Measurements from ENCODE around the gene LRRC1.
"Not testable (repeated sequence)": the region's sequence is repeated elsewhere in the genome, so short reads cannot be mapped to it uniquely, and the experiment has no call there.

LRRC1 gene

DNA sequence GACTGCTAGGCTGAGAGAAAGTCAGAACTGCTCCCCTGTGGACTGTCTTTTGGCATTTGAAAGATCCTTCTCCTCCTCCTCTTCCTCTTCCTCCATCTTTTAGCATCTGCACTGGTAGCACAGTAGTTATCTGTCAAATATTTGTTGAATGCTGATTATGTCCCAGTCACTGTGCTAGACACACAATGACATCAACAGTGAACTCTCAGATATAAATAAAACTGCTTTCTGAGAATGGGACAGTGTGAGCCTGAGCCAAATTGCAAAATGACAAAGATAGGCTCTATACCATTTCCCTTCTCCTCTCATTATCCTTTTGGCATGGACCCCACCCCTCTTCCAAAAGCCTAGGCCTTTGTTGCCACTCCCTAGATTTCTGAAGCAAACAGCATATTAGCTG is 27.9 kb upstream of the LRRC1 start:
- Histone ChIP-seq H3K79me2 (ENCODE audit: control insufficient read depth, insufficient read depth, low read length, unreplicated experiment) (no peaks in the 10 kb centered on the region), H3K4me1 (ENCODE audit: control insufficient read depth, insufficient read depth, low read length, unreplicated experiment) (no peaks in the 10 kb centered on the region), H2AFZ (ENCODE audit: low read length, unreplicated experiment) (no peak overlapping the region), H3K27me3 (ENCODE audit: insufficient read depth, low read length) (no peaks in the 10 kb centered on the region), H3K27ac (ENCODE audit: low read depth, low read length) (no peak overlapping the region), H3K36me3 (ENCODE audit: insufficient read depth, low read length) (no peaks in the 10 kb centered on the region), H3K4me3 (ENCODE audit: low read depth, low read length) (no peak overlapping the region)

DNA sequence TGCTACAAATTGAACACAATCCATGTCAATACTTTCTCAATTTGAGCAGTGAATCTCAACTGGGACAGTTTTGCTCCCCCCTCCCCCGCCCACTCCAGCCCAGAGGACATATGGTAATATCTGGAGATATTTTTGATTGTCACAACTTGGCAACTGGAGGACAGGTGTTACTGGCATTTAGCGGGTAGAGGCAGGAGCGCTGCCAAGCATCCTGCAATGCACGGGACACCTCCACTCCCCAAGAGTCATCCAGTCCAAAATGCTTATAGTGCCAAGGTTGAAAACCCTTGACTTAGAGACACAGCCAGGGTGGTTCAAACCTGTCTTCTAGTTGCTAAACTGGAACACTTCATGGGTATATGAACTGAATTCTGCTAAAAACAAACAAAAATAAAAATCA is 26.9 kb upstream of the LRRC1 start:
- H3K27me3 ChIP-seq (ENCODE audit: insufficient read depth, low read length): no peaks in the 10 kb centered on the region
- no peak overlapping the region for H3K27ac ChIP-seq (ENCODE audit: low read depth, low read length)
- H3K79me2 ChIP-seq (ENCODE audit: control insufficient read depth, insufficient read depth, low read length, unreplicated experiment): no peaks in the 10 kb centered on the region
- no peaks in the 10 kb centered on the region for H3K4me1 ChIP-seq (ENCODE audit: control insufficient read depth, insufficient read depth, low read length, unreplicated experiment)
- H3K4me3 ChIP-seq (ENCODE audit: low read depth, low read length): no peak overlapping the region
- no peaks in the 10 kb centered on the region for H3K36me3 ChIP-seq (ENCODE audit: insufficient read depth, low read length)
- H2AFZ ChIP-seq (ENCODE audit: low read length, unreplicated experiment): no peak overlapping the region

DNA sequence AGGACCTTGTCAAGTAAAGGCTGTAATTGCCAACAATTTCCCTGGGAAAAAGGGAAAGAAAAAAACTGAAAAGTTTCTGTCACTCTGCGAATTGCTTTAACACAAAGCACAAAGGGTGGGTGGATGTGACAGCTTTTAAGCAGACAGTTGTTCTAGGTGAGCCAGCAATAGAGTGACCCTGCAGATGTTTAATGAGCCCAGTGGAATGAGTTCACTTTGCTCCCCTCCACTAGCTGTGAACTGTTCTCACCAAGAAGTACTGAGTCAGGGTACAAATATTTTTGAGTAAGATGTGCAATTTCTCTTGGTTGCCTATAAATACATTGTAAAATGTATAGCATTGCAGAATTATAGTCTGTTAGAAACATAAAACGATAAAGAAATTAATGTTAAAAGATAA is 26.2 kb upstream of the LRRC1 start:
- Histone ChIP-seq H3K27ac (ENCODE audit: low read depth, low read length) (no peak overlapping the region), H3K79me2 (ENCODE audit: control insufficient read depth, insufficient read depth, low read length, unreplicated experiment) (no peaks in the 10 kb centered on the region), H3K27me3 (ENCODE audit: insufficient read depth, low read length) (no peaks in the 10 kb centered on the region), H3K4me1 (ENCODE audit: control insufficient read depth, insufficient read depth, low read length, unreplicated experiment) (no peaks in the 10 kb centered on the region), H2AFZ (ENCODE audit: low read length, unreplicated experiment) (no peak overlapping the region), H3K36me3 (ENCODE audit: insufficient read depth, low read length) (no peaks in the 10 kb centered on the region), H3K4me3 (ENCODE audit: low read depth, low read length) (no peak overlapping the region)

DNA sequence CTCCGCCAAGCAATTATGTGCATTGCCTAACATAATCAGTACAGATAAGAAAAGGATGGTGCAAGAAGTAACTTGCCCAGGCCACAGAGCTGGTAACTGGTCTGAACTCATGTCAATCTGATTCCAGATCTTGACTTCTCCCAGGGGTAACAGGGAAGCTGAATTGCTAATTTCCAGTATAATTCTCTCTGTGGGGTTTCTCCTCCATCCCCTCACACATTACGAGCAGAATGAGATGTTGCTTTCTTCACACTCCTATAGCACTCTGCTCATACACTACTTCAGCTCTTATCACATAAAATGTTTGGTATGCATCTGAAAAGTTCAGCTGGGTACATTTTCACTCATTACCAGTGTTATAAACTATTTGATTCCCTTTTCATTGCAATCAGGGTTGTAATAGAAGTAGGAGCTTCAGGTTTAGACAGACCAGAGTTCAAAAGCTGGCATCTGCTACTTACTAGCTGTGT is 24.0 kb upstream of the LRRC1 start:
- H3K27ac ChIP-seq (ENCODE audit: low read depth, low read length): no peak overlapping the region
- H3K4me3 ChIP-seq (ENCODE audit: low read depth, low read length): no peak overlapping the region
- no peaks in the 10 kb centered on the region for H3K36me3 ChIP-seq (ENCODE audit: insufficient read depth, low read length)
- H3K4me1 ChIP-seq (ENCODE audit: control insufficient read depth, insufficient read depth, low read length, unreplicated experiment): no peaks in the 10 kb centered on the region
- H2AFZ ChIP-seq (ENCODE audit: low read length, unreplicated experiment): no peak overlapping the region
- H3K27me3 ChIP-seq (ENCODE audit: insufficient read depth, low read length): no peaks in the 10 kb centered on the region
- no peaks in the 10 kb centered on the region for H3K79me2 ChIP-seq (ENCODE audit: control insufficient read depth, insufficient read depth, low read length, unreplicated experiment)

DNA sequence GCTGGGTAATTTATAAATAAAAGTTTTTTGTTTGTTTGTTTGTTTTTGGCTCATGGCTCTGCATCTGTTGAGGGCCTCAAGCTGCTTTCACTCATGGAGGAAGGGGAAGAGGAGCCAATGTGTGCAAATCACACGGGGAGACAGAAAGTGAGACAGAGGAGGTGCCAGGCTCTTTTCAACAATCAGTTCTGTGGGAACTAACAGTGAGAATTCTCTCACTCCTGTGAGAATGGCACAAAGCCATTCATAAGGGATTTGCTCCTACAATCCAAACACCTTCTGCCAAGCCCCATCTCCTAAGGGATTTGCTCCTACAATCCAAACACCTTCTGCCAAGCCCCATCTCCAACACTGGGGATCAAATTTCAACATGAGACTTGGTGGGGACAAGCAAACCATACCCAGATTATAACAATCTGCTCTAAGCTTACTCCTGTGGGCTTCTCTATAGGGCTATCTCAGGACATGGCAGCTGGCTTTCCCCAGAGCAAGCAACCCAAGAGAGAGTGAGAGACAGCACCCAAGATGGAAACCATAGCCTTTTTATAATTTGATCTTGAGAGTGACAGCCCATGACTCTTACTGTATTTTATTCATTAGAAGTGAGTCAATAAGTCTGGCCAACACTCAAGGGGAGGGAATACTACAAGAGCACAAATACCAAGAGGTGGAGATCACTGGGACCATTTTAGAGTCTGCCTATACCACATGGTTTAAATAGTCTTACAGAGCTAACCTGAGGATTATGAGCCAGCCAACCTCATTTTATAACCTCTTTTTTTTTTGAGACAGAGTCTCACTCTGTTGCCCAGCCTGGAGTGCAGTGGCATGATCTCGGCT is 22.8 kb upstream of the LRRC1 start:
- Histone ChIP-seq H3K79me2 (ENCODE audit: control insufficient read depth, insufficient read depth, low read length, unreplicated experiment) (no peaks in the 10 kb centered on the region), H3K27me3 (ENCODE audit: insufficient read depth, low read length) (no peaks in the 10 kb centered on the region), H3K27ac (ENCODE audit: low read depth, low read length) (no peak overlapping the region)

DNA sequence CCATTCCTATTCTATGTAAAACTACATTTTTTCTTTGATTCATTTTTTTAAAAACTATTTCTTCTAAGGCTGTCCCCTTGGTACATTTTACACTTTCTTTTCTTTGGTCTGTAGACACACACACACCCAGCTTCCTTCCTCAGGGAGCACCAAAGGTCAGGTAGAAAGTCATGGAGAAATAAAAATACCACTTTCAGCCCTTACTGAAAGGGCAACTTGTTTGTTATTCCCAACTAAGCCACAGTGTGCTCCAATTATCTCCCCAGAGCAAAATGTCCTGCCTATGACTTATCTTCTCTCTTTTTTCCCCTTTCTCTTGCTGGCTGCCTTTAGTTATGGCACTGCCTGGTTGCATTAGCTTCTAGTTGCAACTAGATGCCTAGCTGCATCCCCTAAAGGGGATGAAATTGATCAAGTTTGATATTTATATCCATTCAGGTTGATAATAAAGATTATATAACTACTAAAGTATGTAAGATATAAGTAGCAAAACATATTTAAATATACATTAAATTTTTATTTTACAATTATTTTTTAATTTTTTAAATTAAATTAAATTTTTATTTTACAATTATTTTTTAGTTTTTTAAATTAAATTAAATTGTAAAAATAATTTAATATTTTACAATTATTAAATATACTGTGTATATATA is 21.6 kb upstream of the LRRC1 start:
- H3K27me3 ChIP-seq (ENCODE audit: insufficient read depth, low read length): no peaks in the 10 kb centered on the region

More for the DNA sequence above, 22.8 kb upstream of the LRRC1 start:
- H2AFZ ChIP-seq (ENCODE audit: low read length, unreplicated experiment): no peak overlapping the region
- no peak overlapping the region for H3K4me3 ChIP-seq (ENCODE audit: low read depth, low read length)
- no peaks in the 10 kb centered on the region for H3K36me3 ChIP-seq (ENCODE audit: insufficient read depth, low read length)
- H3K4me1 ChIP-seq (ENCODE audit: control insufficient read depth, insufficient read depth, low read length, unreplicated experiment): no peaks in the 10 kb centered on the region

DNA sequence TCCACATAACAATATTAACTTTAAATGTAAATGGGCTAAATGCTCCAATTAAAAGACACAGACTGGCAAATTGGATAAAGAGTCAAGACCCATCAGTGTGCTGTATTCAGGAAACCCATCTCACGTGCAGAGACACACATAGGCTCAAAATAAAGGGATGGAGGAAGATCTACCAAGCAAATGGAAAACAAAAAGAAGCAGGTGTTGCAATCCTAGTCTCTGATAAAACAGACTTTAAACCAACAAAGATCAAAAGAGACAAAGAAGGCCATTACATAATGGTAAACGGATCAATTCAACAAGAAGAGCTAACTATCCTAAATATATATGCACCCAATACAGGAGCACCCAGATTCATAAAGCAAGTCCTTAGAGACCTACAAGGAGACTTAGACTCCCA is 18.7 kb upstream of the LRRC1 start:
- not testable (repeated sequence) for H3K4me1 ChIP-seq (ENCODE audit: control insufficient read depth, insufficient read depth, low read length, unreplicated experiment); H2AFZ ChIP-seq (ENCODE audit: low read length, unreplicated experiment); H3K27ac ChIP-seq (ENCODE audit: low read depth, low read length); H3K79me2 ChIP-seq (ENCODE audit: control insufficient read depth, insufficient read depth, low read length, unreplicated experiment); H3K4me3 ChIP-seq (ENCODE audit: low read depth, low read length); H3K36me3 ChIP-seq (ENCODE audit: insufficient read depth, low read length); H3K27me3 ChIP-seq (ENCODE audit: insufficient read depth, low read length)

More for the DNA sequence above, 21.6 kb upstream of the LRRC1 start:
- H2AFZ ChIP-seq (ENCODE audit: low read length, unreplicated experiment): no peak overlapping the region
- no peak overlapping the region for H3K4me3 ChIP-seq (ENCODE audit: low read depth, low read length)
- no peaks in the 10 kb centered on the region for H3K36me3 ChIP-seq (ENCODE audit: insufficient read depth, low read length)
- H3K79me2 ChIP-seq (ENCODE audit: control insufficient read depth, insufficient read depth, low read length, unreplicated experiment): no peaks in the 10 kb centered on the region
- H3K27ac ChIP-seq (ENCODE audit: low read depth, low read length): no peak overlapping the region
- no peaks in the 10 kb centered on the region for H3K4me1 ChIP-seq (ENCODE audit: control insufficient read depth, insufficient read depth, low read length, unreplicated experiment)

DNA sequence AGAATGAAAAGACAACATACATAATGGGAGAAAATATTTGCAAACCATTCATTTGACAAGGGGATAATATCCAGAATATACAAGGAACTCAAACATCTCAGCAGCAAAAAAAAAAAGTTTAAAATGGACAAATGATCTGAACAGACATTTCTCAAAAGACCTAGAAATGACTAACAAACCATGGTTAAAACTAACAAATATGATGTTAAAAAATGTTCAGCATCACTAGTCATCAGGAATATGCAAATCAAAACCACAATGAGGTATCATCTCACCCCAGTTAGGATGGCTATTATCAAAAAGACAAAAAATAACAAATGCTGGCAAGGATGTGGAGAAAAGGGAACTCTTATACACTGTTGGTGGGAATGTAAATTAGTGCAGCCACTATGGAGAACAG is 9.8 kb upstream of the LRRC1 start:
- H2AFZ ChIP-seq (ENCODE audit: low read length, unreplicated experiment); H3K79me2 ChIP-seq (ENCODE audit: control insufficient read depth, insufficient read depth, low read length, unreplicated experiment); H3K4me1 ChIP-seq (ENCODE audit: control insufficient read depth, insufficient read depth, low read length, unreplicated experiment); H3K27me3 ChIP-seq (ENCODE audit: insufficient read depth, low read length); H3K36me3 ChIP-seq (ENCODE audit: insufficient read depth, low read length); H3K4me3 ChIP-seq (ENCODE audit: low read depth, low read length); H3K27ac ChIP-seq (ENCODE audit: low read depth, low read length): not testable (repeated sequence)

DNA sequence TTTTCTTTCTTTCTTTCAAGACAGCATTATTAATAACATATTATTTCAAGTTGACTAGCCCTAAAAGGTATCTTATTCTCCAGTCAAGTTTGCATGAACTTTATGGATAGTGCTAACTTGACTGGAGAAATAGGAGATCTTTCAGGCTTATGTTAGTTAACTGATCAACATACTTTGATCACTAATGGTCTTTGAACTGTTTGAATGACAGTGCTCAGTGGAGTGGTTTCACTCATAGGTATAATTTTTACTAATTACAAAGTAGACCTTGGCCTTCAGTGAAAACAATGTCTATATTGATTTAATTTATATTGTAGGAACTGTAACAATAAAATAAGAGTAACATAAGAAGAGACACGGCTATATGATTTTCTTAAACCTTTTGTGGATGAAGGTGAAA is 8.0 kb upstream of the LRRC1 start:
- Histone ChIP-seq H3K79me2 (ENCODE audit: control insufficient read depth, insufficient read depth, low read length, unreplicated experiment) (no peaks in the 10 kb centered on the region), H2AFZ (ENCODE audit: low read length, unreplicated experiment) (no peak overlapping the region), H3K4me1 (ENCODE audit: control insufficient read depth, insufficient read depth, low read length, unreplicated experiment) (no peaks in the 10 kb centered on the region), H3K4me3 (ENCODE audit: low read depth, low read length) (no peak overlapping the region), H3K27ac (ENCODE audit: low read depth, low read length) (no peak overlapping the region), H3K27me3 (ENCODE audit: insufficient read depth, low read length) (no peaks in the 10 kb centered on the region), H3K36me3 (ENCODE audit: insufficient read depth, low read length) (no peaks in the 10 kb centered on the region)

DNA sequence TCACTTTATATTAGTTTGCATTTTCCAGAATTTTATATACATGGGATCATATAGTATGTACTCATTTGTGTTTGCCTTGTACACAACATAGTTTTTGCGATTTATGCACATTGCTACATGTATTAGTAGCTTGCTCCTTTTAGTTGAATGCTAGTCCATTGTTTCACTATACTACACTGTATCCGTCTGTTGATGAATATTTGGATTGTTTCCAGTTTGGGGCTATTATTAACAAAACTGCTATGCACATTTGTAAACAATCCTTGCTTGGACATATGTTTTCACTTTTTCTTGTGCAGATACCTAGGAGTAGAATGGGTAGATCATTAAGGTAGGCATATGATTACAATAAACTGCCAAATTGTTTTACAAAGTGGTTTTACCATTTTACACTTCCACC is 3.9 kb upstream of the LRRC1 start:
- no peaks in the 10 kb centered on the region for H3K36me3 ChIP-seq (ENCODE audit: insufficient read depth, low read length)
- no peak overlapping the region for H2AFZ ChIP-seq (ENCODE audit: low read length, unreplicated experiment)
- no peak overlapping the region for H3K4me3 ChIP-seq (ENCODE audit: low read depth, low read length)
- no peaks in the 10 kb centered on the region for H3K79me2 ChIP-seq (ENCODE audit: control insufficient read depth, insufficient read depth, low read length, unreplicated experiment)
- H3K4me1 ChIP-seq (ENCODE audit: control insufficient read depth, insufficient read depth, low read length, unreplicated experiment): no peaks in the 10 kb centered on the region
- no peak overlapping the region for H3K27ac ChIP-seq (ENCODE audit: low read depth, low read length)
- H3K27me3 ChIP-seq (ENCODE audit: insufficient read depth, low read length): no peaks in the 10 kb centered on the region

DNA sequence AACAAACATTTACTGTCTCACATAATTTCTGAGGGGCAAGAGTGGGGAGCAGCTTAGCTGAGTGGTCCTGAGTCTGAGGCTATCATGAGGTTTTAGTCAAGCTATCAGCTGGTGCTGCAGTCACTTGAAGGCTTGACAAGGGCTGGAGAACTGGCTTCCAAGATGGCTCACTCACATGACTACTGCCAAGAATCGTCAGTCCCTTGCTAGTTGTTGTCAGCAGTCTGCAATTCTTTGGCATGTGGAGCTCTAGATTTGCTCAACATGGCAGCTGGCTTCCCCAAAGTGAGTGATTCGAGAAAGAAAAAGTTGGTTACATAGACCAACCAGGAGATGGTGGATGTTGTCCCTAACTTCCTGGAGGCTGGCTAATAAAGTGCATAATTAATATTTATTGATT is 2.8 kb upstream of the LRRC1 start:
- no peak overlapping the region for H3K4me3 ChIP-seq (ENCODE audit: low read depth, low read length)

More for the DNA sequence above, 2.8 kb upstream of the LRRC1 start:
- no peaks in the 10 kb centered on the region for H3K36me3 ChIP-seq (ENCODE audit: insufficient read depth, low read length)
- no peaks in the 10 kb centered on the region for H3K27me3 ChIP-seq (ENCODE audit: insufficient read depth, low read length)
- H3K27ac ChIP-seq (ENCODE audit: low read depth, low read length): no peak overlapping the region
- H2AFZ ChIP-seq (ENCODE audit: low read length, unreplicated experiment): no peak overlapping the region
- peaks cover 7% of the 10 kb centered on the region for H3K4me1 ChIP-seq (ENCODE audit: control insufficient read depth, insufficient read depth, low read length, unreplicated experiment)
- H3K79me2 ChIP-seq (ENCODE audit: control insufficient read depth, insufficient read depth, low read length, unreplicated experiment): no peaks in the 10 kb centered on the region

Measured in ACC112 (cell line).